ENCODE results near the gene ZNF587B.
"Not testable (repeated sequence)": the region's sequence is repeated elsewhere in the genome, so short reads cannot be mapped to it uniquely, and the experiment has no call there.

Gene ZNF587B

GRCh38 chr19:57841122-57841763, 11.1 kb downstream of the ZNF587B start:
- H3K4me3 ChIP-seq (ENCODE audit: low read depth, low read length) = no peak overlapping the region
- no peak for TF ChIP-seq CTCF (IDR thresholded peaks at IDR 0.05; ENCODE audit: control insufficient read depth, extremely low read depth, insufficient read depth)
- no peak for DNase-seq (ENCODE audit: low read depth)

GRCh38 chr19:57847164-57847563, 17.1 kb downstream of the ZNF587B start:
- not testable (repeated sequence) for H3K4me3 ChIP-seq (ENCODE audit: low read depth, low read length); DNase-seq (ENCODE audit: low read depth)

- H3K4me3 ChIP-seq (ENCODE audit: low read depth, low read length) = peak overlapping the region; percentile 83
- DNase-seq (ENCODE audit: low read depth) = not testable (repeated sequence)
These were observed 19.1 kb downstream of the ZNF587B start for GRCh38 chr19:57849162-57849665.

- peak; percentile 67 for DNase-seq (ENCODE audit: low read depth)
- peak within 1 kb of the TSS; percentile 83 for H3K4me3 ChIP-seq (ENCODE audit: low read depth, low read length)
These were observed 19.8 kb downstream of the ZNF587B start, which contains the start of gene ZNF587 for GRCh38 chr19:57849666-57850473. TSS of gene ZNF587 (plus strand) at chr19:57849859. CDS start at chr19:57850039, 180 bp downstream.

GRCh38 chr19:57850553-57851017, 20.5 kb downstream of the ZNF587B start:
- TF ChIP-seq CTCF (IDR thresholded peaks at IDR 0.05; ENCODE audit: control insufficient read depth, extremely low read depth, insufficient read depth) = no peak
- DNase-seq (ENCODE audit: low read depth) = peak; percentile 76
- H3K4me3 ChIP-seq (ENCODE audit: low read depth, low read length) = peak overlapping the region; percentile 83

- DNase-seq (ENCODE audit: low read depth); H3K4me3 ChIP-seq (ENCODE audit: low read depth, low read length): not testable (repeated sequence)
These were observed 21.9 kb downstream of the ZNF587B start for GRCh38 chr19:57851812-57852603.

- not testable (repeated sequence) for H3K4me3 ChIP-seq (ENCODE audit: low read depth, low read length); DNase-seq (ENCODE audit: low read depth)
These were observed 24.0 kb downstream of the ZNF587B start for GRCh38 chr19:57854117-57854516.

GRCh38 chr19:57862351-57862750, 32.3 kb downstream of the ZNF587B start:
- not testable (repeated sequence) for DNase-seq (ENCODE audit: low read depth); H3K4me3 ChIP-seq (ENCODE audit: low read depth, low read length)

- no peak for TF ChIP-seq CTCF (IDR thresholded peaks at IDR 0.05; ENCODE audit: control insufficient read depth, extremely low read depth, insufficient read depth)
- no peak overlapping the region for H3K4me3 ChIP-seq (ENCODE audit: low read depth, low read length)
- no peak for DNase-seq (ENCODE audit: low read depth)
These were observed 37.9 kb downstream of the ZNF587B start for GRCh38 chr19:57867868-57868492.

GRCh38 chr19:57869655-57870054, 39.6 kb downstream of the ZNF587B start:
- not testable (repeated sequence) for DNase-seq (ENCODE audit: low read depth); H3K4me3 ChIP-seq (ENCODE audit: low read depth, low read length)
